ENCODE results near the gene MGA. TPM values are rescaled to one million over a fixed set of nuclear protein-coding genes. Genes with fewer than 3 reads are reported as not detected.

The MGA gene
- total and polyA plus RNA-seq, 2 donors = 5.2 to 42.7 TPM

DNA sequence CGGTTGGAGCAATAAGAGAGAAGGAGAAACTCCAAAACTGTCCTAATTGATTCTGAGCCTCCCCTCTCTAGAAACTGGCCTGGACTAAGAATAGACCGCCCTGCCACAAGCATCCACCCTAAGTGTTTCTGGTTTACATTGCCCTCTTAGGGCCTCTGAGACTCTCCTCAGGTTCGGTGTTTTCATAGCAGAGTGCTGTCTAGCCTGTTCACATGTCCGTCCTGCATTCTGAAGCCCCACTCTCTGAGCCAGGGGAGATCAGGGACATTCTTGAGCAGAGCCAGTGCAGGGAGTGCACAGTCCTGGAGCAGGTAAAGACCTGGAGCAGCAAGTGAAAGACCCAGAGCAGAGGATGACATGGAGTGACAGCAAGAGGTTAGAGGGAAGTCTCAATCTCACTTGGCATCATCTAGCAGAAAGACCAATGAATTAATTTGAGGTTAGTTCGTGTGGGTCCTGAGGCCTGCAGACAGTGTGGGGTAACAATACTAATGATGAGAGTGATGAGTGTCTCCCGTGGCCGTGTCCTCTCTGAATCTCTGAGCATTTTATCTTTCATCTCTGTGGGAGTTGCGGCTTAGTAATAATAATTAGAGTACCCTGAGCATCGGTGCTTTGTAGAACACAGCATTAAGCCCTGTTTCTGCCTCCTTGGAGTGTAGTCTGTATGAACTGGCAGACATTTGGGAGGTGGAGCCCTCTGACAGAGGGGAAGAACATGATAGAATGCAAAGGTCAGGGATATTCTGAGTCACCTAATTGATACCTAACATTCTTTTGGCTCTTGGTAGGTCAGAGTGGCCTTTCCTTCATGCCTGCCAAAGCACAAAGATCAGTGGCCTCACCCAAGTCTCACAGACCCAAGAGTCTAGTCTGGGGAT is 138.6 kb downstream of the MGA start:
- H3K4me1 ChIP-seq (ENCODE audit: control insufficient read depth in 2 of 2, insufficient read depth in 2 of 2, low read length in 2 of 2) = peaks cover 15 to 23% of the 10 kb centered on the region in 2 donors
- no peaks in the 10 kb centered on the region for H3K9me3 ChIP-seq (ENCODE audit: control insufficient read depth in 2 of 2, insufficient read depth in 1 of 2, low read length in 1 of 2)
- H3K36me3 ChIP-seq (ENCODE audit: control insufficient read depth in 2 of 2, insufficient read depth in 2 of 2, low read length in 1 of 2) = peaks cover 4 to 16% of the 10 kb centered on the region in 2 donors
- no peak for DNase-seq (ENCODE audit: low read depth in 6 of 9, low spot score in 9 of 9)
- 96% methylated on average over 9 of the region's 9 CpGs for WGBS
- no peaks in the 10 kb centered on the region for H3K27me3 ChIP-seq (ENCODE audit: control insufficient read depth in 2 of 2, insufficient read depth in 1 of 2, low read length in 1 of 2)
- H3K4me3 ChIP-seq (ENCODE audit: low read length in 2 of 2) = no peak overlapping the region
- no peak overlapping the region for H3K27ac ChIP-seq (ENCODE audit: low read depth in 1 of 2, low read length in 1 of 2)

DNA sequence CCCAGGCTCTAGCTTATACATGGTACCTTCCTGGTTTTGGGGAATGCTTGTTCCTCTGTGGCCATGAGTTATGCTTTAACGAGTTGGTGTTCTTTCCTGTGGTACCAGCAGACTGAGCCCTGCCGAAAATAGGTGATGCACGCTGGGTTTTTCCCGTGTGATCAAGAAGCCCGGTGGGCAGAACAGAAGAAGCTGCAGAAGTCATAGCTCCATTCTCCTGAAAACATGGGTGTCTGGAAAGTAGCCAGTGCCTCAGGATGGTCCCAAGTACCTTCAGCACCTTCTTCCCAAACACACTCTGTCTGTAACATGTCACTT is 139.2 kb downstream of the MGA start:
- 93% methylated on average over 5 of the region's 5 CpGs for WGBS
- peaks cover 16 to 28% of the 10 kb centered on the region in 2 donors for H3K4me1 ChIP-seq (ENCODE audit: control insufficient read depth in 2 of 2, insufficient read depth in 2 of 2, low read length in 2 of 2)

DNA sequence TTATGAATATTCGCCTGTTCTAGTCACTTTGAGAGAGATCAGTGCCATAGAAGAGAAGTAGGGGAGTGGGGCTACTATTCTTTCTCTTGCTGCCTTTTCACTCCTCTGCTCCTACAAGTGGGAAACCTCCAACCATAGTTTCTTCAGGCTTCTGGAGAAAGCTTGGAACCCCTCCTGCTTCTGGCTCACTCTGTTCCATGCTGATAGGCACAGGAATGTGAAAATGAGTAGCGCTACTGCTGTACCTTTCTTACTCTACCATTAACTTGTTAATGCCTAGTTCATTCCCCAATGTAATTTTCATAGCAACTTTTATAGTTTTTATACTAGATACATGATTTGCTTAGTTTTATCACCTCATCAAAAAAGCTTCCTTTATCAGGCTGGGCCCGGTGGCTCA is 141.0 kb downstream of the MGA start:
- Histone ChIP-seq H3K9me3 (ENCODE audit: control insufficient read depth in 2 of 2, insufficient read depth in 1 of 2, low read length in 1 of 2) (no peaks in the 10 kb centered on the region), H3K27ac (ENCODE audit: low read depth in 1 of 2, low read length in 1 of 2) (no peak overlapping the region), H3K4me3 (ENCODE audit: low read length in 2 of 2) (no peak overlapping the region), H3K4me1 (ENCODE audit: control insufficient read depth in 2 of 2, insufficient read depth in 2 of 2, low read length in 2 of 2) (peaks cover 17 to 38% of the 10 kb centered on the region in 2 donors), H3K36me3 (ENCODE audit: control insufficient read depth in 2 of 2, insufficient read depth in 2 of 2, low read length in 1 of 2) (peaks cover 4 to 16% of the 10 kb centered on the region in 2 donors), H3K27me3 (ENCODE audit: control insufficient read depth in 2 of 2, insufficient read depth in 1 of 2, low read length in 1 of 2) (no peaks in the 10 kb centered on the region)
- whole genome bisulfite sequencing = 98% methylated on average over 3 of the region's 3 CpGs
- no peak for DNase-seq (ENCODE audit: low read depth in 6 of 9, low spot score in 9 of 9)

More for the DNA sequence above, 139.2 kb downstream of the MGA start:
- Histone ChIP-seq H3K27ac (ENCODE audit: low read depth in 1 of 2, low read length in 1 of 2) (no peak overlapping the region), H3K27me3 (ENCODE audit: control insufficient read depth in 2 of 2, insufficient read depth in 1 of 2, low read length in 1 of 2) (no peaks in the 10 kb centered on the region), H3K36me3 (ENCODE audit: control insufficient read depth in 2 of 2, insufficient read depth in 2 of 2, low read length in 1 of 2) (peaks cover 4 to 16% of the 10 kb centered on the region in 2 donors), H3K9me3 (ENCODE audit: control insufficient read depth in 2 of 2, insufficient read depth in 1 of 2, low read length in 1 of 2) (no peaks in the 10 kb centered on the region), H3K4me3 (ENCODE audit: low read length in 2 of 2) (no peak overlapping the region)
- DNase-seq (ENCODE audit: low read depth in 6 of 9, low spot score in 9 of 9) = no peak

DNA sequence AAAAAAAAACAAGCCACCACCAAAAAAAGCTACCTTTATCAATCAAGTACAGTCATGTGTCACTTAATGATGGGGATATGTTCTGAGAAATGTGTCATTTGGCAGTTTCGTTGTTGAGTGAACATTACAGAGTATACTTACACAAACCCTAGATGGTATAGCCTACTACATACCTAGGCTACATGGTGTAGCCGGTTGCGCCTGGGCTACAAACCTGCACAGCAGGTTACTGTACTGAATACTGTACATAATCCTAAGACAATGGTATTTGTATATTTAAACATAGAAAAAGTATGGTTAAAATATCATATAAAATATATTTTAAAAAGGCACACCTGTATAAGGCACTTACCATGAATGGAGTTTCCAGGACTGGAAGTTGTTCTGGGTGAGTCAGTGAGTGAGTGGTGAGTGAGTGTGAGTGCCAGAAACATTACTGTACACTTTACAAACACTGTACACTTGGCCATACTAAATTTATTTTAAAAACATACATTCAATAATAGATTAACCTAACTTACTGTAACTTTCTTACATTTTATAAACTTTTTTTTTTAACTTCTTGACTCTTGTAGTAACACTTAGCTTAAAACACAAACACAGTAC is 141.7 kb downstream of the MGA start:
- no peak overlapping the region for H3K27ac ChIP-seq (ENCODE audit: low read depth in 1 of 2, low read length in 1 of 2)
- H3K36me3 ChIP-seq (ENCODE audit: control insufficient read depth in 2 of 2, insufficient read depth in 2 of 2, low read length in 1 of 2) = peaks cover 4 to 16% of the 10 kb centered on the region in 2 donors
- H3K4me1 ChIP-seq (ENCODE audit: control insufficient read depth in 2 of 2, insufficient read depth in 2 of 2, low read length in 2 of 2) = peaks cover 12 to 37% of the 10 kb centered on the region in 2 donors

DNA sequence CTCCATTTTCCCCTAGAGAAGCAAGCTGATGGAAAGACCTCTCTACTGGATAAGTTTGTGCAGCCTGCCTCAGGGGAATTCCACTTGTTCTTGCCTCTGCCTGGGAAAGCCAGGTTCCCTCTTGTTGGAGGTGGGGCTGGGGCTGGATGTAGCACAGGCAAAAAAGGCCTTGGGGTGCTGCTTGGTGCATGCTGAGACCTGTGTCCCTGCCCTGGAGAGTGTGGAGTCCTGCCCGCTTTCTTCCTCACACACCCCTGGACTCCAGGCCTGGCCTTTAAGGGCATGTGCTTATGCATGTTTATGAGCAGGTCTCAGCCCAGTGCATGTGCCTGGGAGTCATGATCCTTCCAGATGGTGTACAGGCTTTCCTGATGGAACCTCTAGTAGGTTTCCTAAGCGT is 144.2 kb downstream of the MGA start:
- H3K9me3 ChIP-seq (ENCODE audit: control insufficient read depth in 2 of 2, insufficient read depth in 1 of 2, low read length in 1 of 2) = no peaks in the 10 kb centered on the region
- H3K27ac ChIP-seq (ENCODE audit: low read depth in 1 of 2, low read length in 1 of 2) = peak overlapping the region; percentile 58 to 64
- peaks cover 6 to 29% of the 10 kb centered on the region in 2 donors for H3K4me1 ChIP-seq (ENCODE audit: control insufficient read depth in 2 of 2, insufficient read depth in 2 of 2, low read length in 2 of 2)
- no peak for DNase-seq (ENCODE audit: low read depth in 6 of 9, low spot score in 9 of 9)
- no peaks in the 10 kb centered on the region for H3K27me3 ChIP-seq (ENCODE audit: control insufficient read depth in 2 of 2, insufficient read depth in 1 of 2, low read length in 1 of 2)
- peaks cover 4 to 16% of the 10 kb centered on the region in 2 donors for H3K36me3 ChIP-seq (ENCODE audit: control insufficient read depth in 2 of 2, insufficient read depth in 2 of 2, low read length in 1 of 2)
- H3K4me3 ChIP-seq (ENCODE audit: low read length in 2 of 2) = no peak overlapping the region
- WGBS = 95% methylated on average over 2 of the region's 2 CpGs

More for the DNA sequence above, 141.7 kb downstream of the MGA start:
- Histone ChIP-seq H3K9me3 (ENCODE audit: control insufficient read depth in 2 of 2, insufficient read depth in 1 of 2, low read length in 1 of 2) (no peaks in the 10 kb centered on the region), H3K27me3 (ENCODE audit: control insufficient read depth in 2 of 2, insufficient read depth in 1 of 2, low read length in 1 of 2) (no peaks in the 10 kb centered on the region), H3K4me3 (ENCODE audit: low read length in 2 of 2) (no peak overlapping the region)
- no peak for DNase-seq (ENCODE audit: low read depth in 6 of 9, low spot score in 9 of 9)
- WGBS = 98% methylated on average over 3 of the region's 3 CpGs

DNA sequence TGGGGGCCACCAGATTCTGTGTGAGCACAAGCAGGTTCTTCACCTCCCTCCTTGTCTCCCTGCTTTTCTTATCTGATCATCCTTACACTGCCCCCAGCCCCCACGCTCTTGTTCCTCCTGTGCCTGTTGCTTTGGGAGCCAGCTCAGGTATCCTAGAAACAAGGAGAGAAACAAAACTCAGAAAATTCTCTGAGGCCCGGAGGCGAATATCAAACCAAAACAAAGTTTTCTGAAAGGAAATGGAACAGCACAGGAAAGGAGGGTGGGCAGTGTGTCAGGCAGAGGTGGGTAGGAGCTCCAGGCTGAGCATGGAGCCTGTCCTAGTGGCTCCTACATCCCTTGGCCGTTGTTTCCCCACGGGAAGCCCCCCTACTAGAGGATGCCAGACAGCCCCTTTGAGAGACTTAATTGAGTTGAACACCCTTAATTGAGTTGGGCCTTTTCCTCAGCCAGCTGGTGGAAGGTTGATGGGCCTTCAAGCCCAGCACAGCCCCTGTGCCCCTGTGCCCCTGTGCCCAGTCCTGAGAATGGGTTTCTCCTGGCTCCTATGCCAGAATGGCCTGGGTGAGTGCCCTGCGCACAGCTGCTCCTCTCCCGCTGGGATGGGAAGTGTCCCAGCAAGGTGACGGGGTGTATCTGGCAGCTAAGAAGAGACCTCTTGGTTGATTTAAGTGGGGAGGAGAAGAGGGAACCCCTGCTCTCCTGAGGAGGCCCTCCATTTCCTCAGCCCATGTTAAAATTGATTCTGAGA is 144.9 kb downstream of the MGA start:
- WGBS = 55% methylated on average over 8 of the region's 8 CpGs
- H3K27me3 ChIP-seq (ENCODE audit: control insufficient read depth in 2 of 2, insufficient read depth in 1 of 2, low read length in 1 of 2) = no peaks in the 10 kb centered on the region
- no peaks in the 10 kb centered on the region for H3K9me3 ChIP-seq (ENCODE audit: control insufficient read depth in 2 of 2, insufficient read depth in 1 of 2, low read length in 1 of 2)
- peaks cover 6 to 36% of the 10 kb centered on the region in 2 donors for H3K4me1 ChIP-seq (ENCODE audit: control insufficient read depth in 2 of 2, insufficient read depth in 2 of 2, low read length in 2 of 2)
- H3K4me3 ChIP-seq (ENCODE audit: low read length in 2 of 2) = no peak overlapping the region
- H3K36me3 ChIP-seq (ENCODE audit: control insufficient read depth in 2 of 2, insufficient read depth in 2 of 2, low read length in 1 of 2) = peaks cover 4 to 10% of the 10 kb centered on the region in 2 donors
- DNase-seq (ENCODE audit: low read depth in 6 of 9, low spot score in 9 of 9) = no peak
- H3K27ac ChIP-seq (ENCODE audit: low read depth in 1 of 2, low read length in 1 of 2) = peak overlapping the region; percentile 64 to 70

DNA sequence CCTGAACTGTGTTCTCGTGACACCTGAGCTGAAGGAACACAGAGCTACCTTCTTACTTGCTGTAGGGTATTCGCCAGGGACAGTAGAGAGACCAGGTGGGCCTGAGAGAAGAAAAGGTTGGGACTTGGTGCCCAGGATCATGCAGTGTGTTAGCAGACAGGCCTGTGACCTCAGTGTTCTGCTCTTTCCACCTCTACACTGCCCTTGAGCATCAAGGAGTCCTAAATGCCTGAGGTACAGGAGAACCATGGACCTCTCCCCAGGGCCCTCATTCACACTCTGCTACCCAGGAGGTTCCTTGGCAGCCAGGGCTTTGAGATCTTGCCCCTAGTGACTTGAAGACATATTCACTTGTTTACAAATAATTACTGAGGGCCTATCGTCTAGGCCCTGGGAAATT is 145.5 kb downstream of the MGA start:
- Histone ChIP-seq H3K4me1 (ENCODE audit: control insufficient read depth in 2 of 2, insufficient read depth in 2 of 2, low read length in 2 of 2) (peaks cover 6 to 42% of the 10 kb centered on the region in 2 donors), H3K9me3 (ENCODE audit: control insufficient read depth in 2 of 2, insufficient read depth in 1 of 2, low read length in 1 of 2) (no peaks in the 10 kb centered on the region), H3K27me3 (ENCODE audit: control insufficient read depth in 2 of 2, insufficient read depth in 1 of 2, low read length in 1 of 2) (no peaks in the 10 kb centered on the region), H3K27ac (ENCODE audit: low read depth in 1 of 2, low read length in 1 of 2) (no peak overlapping the region), H3K4me3 (ENCODE audit: low read length in 2 of 2) (no peak overlapping the region), H3K36me3 (ENCODE audit: control insufficient read depth in 2 of 2, insufficient read depth in 2 of 2, low read length in 1 of 2) (peaks cover 0 to 3% of the 10 kb centered on the region in 2 donors)
- 93% methylated on average over 3 of the region's 3 CpGs for WGBS
- DNase-seq (ENCODE audit: low read depth in 6 of 9, low spot score in 9 of 9) = no peak

DNA sequence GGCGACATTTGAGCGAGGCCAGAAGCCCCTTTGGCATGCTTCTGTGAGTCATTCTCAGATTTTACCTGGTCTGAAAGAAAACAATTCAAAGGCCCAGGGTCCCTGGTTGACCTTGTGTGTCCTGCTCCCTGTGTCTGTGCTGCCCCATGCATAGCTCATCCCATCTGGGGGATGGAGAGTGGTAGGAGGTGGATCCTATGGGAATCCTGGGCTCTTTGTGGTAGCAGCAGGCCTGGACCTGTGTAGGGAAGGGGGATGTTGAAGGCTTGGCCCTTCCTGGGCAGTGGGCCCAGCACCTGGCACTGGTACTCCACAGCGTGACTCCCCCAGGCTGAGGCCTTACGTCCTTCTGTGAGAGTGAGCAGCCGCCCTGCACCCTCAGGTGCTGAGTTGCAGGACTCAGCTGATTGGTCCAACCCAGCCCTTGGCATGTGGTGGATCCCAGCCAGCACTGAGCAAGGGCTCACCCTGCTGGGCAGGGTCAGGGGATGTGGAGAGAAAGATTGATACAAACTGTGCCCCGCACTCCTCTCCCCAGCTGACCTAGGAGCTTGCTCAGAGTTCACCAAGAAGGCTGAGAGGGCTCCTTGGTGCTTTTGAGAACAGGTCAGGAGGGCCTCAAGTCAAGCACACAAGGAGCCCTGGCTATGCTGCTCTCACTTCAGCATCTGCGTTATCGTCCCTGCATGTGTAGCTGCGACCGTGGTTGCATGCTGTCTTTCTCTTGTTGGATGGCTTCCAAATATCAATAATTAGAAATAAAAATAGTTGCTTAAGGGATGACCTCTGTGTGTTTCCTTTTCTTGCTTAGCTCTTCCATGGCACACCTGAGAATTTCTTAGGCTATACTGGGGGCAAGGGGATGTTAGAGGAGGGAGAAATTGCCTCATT is 146.3 kb downstream of the MGA start:
- H3K9me3 ChIP-seq (ENCODE audit: control insufficient read depth in 2 of 2, insufficient read depth in 1 of 2, low read length in 1 of 2) = no peaks in the 10 kb centered on the region
- DNase-seq (ENCODE audit: low read depth in 6 of 9, low spot score in 9 of 9) = no peak
- H3K27ac ChIP-seq (ENCODE audit: low read depth in 1 of 2, low read length in 1 of 2) = no peak overlapping the region
- no peak overlapping the region for H3K4me3 ChIP-seq (ENCODE audit: low read length in 2 of 2)
- no peaks in the 10 kb centered on the region for H3K36me3 ChIP-seq (ENCODE audit: control insufficient read depth in 2 of 2, insufficient read depth in 2 of 2, low read length in 1 of 2)
- peaks cover 6 to 49% of the 10 kb centered on the region in 2 donors for H3K4me1 ChIP-seq (ENCODE audit: control insufficient read depth in 2 of 2, insufficient read depth in 2 of 2, low read length in 2 of 2)
- WGBS = 94% methylated on average over 10 of the region's 10 CpGs
- H3K27me3 ChIP-seq (ENCODE audit: control insufficient read depth in 2 of 2, insufficient read depth in 1 of 2, low read length in 1 of 2) = no peaks in the 10 kb centered on the region

All from thymus (tissue), 11 donors.